ENCODE results near the gene HPF1. TPM values are rescaled to one million over a fixed set of nuclear protein-coding genes. Genes with fewer than 3 reads are reported as not detected.

The HPF1 gene
- total RNA-seq, 3 donors from 2014 or later: 11.1 to 23.8 (median 14.1) TPM

- DNase-seq (no peak), ATAC-seq (no peak)
- intact Hi-C loops (cut with DNase I, micrococcal nuclease): no loop called here
- H3K9me3 ChIP-seq: no peaks in the 10 kb centered on the region
- TF ChIP-seq, protein P1, sequence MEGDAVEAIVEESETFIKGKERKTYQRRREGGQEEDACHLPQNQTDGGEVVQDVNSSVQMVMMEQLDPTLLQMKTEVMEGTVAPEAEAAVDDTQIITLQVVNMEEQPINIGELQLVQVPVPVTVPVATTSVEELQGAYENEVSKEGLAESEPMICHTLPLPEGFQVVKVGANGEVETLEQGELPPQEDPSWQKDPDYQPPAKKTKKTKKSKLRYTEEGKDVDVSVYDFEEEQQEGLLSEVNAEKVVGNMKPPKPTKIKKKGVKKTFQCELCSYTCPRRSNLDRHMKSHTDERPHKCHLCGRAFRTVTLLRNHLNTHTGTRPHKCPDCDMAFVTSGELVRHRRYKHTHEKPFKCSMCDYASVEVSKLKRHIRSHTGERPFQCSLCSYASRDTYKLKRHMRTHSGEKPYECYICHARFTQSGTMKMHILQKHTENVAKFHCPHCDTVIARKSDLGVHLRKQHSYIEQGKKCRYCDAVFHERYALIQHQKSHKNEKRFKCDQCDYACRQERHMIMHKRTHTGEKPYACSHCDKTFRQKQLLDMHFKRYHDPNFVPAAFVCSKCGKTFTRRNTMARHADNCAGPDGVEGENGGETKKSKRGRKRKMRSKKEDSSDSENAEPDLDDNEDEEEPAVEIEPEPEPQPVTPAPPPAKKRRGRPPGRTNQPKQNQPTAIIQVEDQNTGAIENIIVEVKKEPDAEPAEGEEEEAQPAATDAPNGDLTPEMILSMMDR (IDR thresholded peaks at IDR 0.05): no peak
- no peak overlapping the region for H3K4me3 ChIP-seq
- H3K36me3 ChIP-seq (ENCODE audit: low read depth): no peaks in the 10 kb centered on the region
- H3K4me1 ChIP-seq (ENCODE audit: low read depth): no peaks in the 10 kb centered on the region
Measured at GRCh38 chr4:169770416-169770815, 12.7 kb upstream of the HPF1 start.

DNA sequence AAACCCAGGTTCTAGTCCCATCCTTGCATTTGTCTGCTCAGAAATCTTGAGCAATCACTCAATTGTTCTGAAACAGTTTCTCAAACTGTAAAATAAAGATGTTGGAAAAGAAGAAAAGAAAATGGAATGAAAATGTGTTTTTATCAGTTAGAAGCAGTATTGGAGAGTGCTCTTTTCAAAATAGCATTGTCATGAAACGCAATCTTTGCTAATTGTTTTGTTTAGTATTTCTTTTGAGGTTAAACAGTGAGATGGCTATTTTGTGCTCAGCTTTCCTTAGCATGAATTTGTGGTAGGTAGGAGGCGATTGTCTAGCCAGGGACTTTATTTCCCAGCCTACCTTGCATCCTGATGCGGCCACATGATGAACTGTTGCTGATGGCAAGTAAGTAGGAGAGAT is 10.6 kb upstream of the HPF1 start:
- ATAC-seq: no peak
- TF ChIP-seq, protein P1 (IDR thresholded peaks at IDR 0.05): no peak
- H3K4me3 ChIP-seq: no peak overlapping the region
- intact Hi-C loops (cut with DNase I, micrococcal nuclease): no loop called here
- H3K4me1 ChIP-seq (ENCODE audit: low read depth): no peaks in the 10 kb centered on the region
- H3K9me3 ChIP-seq: no peaks in the 10 kb centered on the region
- no peak for DNase-seq
- no peaks in the 10 kb centered on the region for H3K36me3 ChIP-seq (ENCODE audit: low read depth)

DNA sequence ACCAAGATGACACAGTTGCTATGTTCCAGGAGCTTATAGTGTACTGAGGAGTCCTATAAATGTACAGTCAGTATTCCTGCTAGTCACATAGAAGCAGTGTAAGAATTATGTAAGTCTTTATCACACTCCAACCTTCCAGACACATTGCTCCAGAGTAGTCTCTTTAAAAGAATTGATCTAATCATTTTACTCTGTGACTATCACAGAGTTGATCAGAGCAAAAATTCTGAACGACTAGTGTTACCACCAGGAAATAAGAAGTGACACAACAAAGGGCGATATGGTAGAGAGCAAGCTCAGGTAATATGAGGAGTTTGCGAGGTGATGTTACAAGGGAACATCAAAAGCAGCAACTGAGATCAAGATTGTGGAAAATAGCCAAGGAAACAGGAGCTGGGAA is 9.0 kb upstream of the HPF1 start:
- Histone ChIP-seq H3K36me3 (ENCODE audit: low read depth) (no peaks in the 10 kb centered on the region), H3K4me1 (ENCODE audit: low read depth) (no peaks in the 10 kb centered on the region), H3K9me3 (no peaks in the 10 kb centered on the region), H3K4me3 (no peak overlapping the region)
- no peak for DNase-seq
- no peak for ATAC-seq
- TF ChIP-seq, protein P1 (IDR thresholded peaks at IDR 0.05): no peak
- intact Hi-C loops (cut with DNase I, micrococcal nuclease): no loop called here

- TF ChIP-seq, protein P1 (IDR thresholded peaks at IDR 0.05): no peak
- H3K4me1 ChIP-seq (ENCODE audit: low read depth): no peaks in the 10 kb centered on the region
- ATAC-seq: no peak
- DNase-seq: no peak
- no peaks in the 10 kb centered on the region for H3K9me3 ChIP-seq
- intact Hi-C loops (cut with DNase I, micrococcal nuclease): no loop called here
- H3K4me3 ChIP-seq: no peak overlapping the region
- H3K36me3 ChIP-seq (ENCODE audit: low read depth): no peaks in the 10 kb centered on the region
Measured at GRCh38 chr4:169765835-169766234, 8.1 kb upstream of the HPF1 start.

- Histone ChIP-seq H3K4me3 (no peak overlapping the region), H3K4me1 (ENCODE audit: low read depth) (peaks cover 7% of the 10 kb centered on the region), H3K36me3 (ENCODE audit: low read depth) (no peaks in the 10 kb centered on the region), H3K9me3 (no peaks in the 10 kb centered on the region)
- TF ChIP-seq, protein P1 (IDR thresholded peaks at IDR 0.05): no peak
- intact Hi-C loops (cut with DNase I, micrococcal nuclease): no loop called here
- no peak for DNase-seq
- ATAC-seq: no peak
Measured at GRCh38 chr4:169761846-169762245, 4.1 kb upstream of the HPF1 start.

DNA sequence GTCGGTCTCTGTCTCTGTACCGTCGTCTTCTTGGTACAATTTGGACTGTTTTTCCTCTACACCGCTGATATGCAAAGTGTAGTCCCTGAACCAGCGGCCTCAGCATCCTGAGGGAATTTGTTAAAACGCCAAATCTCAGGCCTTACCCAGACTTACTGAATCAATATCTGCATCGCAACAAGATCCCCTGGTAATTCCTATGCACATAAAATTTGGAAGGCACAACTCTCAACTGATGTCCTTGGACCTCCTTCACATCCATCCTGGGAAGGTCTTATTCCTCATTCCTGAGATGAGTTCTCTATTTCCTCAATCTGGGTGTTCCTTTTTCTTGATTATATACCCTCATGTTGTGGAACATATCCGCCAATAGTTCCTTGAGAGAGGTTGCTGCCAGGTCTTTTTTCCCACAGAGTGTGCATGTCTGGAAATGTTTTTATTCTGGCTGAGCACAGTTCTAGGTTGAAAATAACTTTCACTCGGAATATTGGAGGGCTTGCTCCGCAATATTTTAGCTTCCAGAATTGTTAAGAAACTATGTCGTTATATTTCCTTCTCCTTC is 738 bp upstream of the HPF1 start:
- ATAC-seq: no peak
- intact Hi-C loops (cut with DNase I, micrococcal nuclease): no loop called here

More for the DNA sequence above, 738 bp upstream of the HPF1 start:
- no peaks in the 10 kb centered on the region for H3K9me3 ChIP-seq
- no peak for DNase-seq
- H3K36me3 ChIP-seq (ENCODE audit: low read depth): no peaks in the 10 kb centered on the region
- no peak overlapping the region for H3K4me3 ChIP-seq
- TF ChIP-seq, protein P1 (IDR thresholded peaks at IDR 0.05): no peak
- H3K4me1 ChIP-seq (ENCODE audit: low read depth): peaks cover 12% of the 10 kb centered on the region
